Bronchial epithelial cell (primary cell): ENCODE measurements around the gene IL1R2. TPM values are rescaled to one million over a fixed set of nuclear protein-coding genes. Genes with fewer than 3 reads are reported as not detected.

ENCODE experiments used
- DNase-seq: peaks from one replicate; pipeline ENCODE4 v3.0.0-alpha.2; 2010; ENCODE audit warnings: low read depth
- FAIRE-seq: peaks from 2 replicates; lab custom pipeline; 2011; peaks lifted over from hg19 to GRCh38; lab: Jason Lieb, UNC
- H3K27me3 ChIP-seq: 2 replicates; pipeline ENCODE4 v1.5.1; 2011; ENCODE audit warnings: low read length; ENCODE audit not compliant: control insufficient read depth, insufficient read depth
- H3K36me3 ChIP-seq: 2 replicates; pipeline ENCODE4 v1.5.1; 2011; ENCODE audit warnings: low read length; ENCODE audit not compliant: control insufficient read depth, insufficient read depth
- H3K4me3 ChIP-seq: 2 replicates; pipeline ENCODE4 v1.5.1; 2011; ENCODE audit warnings: mild to moderate bottlenecking, low read depth, low read length, control low read depth
- CTCF ChIP-seq: IDR thresholded peaks from 2 replicates; pipeline ENCODE4 v1.5.1; 2011; ENCODE audit warnings: mild to moderate bottlenecking, moderate library complexity, low read length, control low read depth, inconsistent platforms; ENCODE audit not compliant: insufficient read depth, severe bottlenecking
- total RNA-seq: library from RNA; depleted of rRNA; stranded (reverse); fragments of >200 nt; gene quantifications from 2 replicates; pipeline ENCODE4 v1.2.1, GENCODE V29; 2014

Gene IL1R2
- total RNA-seq, 1 donor from 2014 or later: not detected

- no peak overlapping the region for H3K4me3 ChIP-seq
- DNase-seq (no peak), FAIRE-seq (no peak)
- no peak for TF ChIP-seq CTCF
- no peaks in the 10 kb centered on the region for H3K27me3 ChIP-seq
- H3K36me3 ChIP-seq: no peaks in the 10 kb centered on the region
Measured at GRCh38 chr2:101960819-101961337, 30.9 kb upstream of the IL1R2 start.

GRCh38 chr2:101961338-101962191 is 30.2 kb upstream of the IL1R2 start:
- Histone ChIP-seq H3K27me3 (no peaks in the 10 kb centered on the region), H3K36me3 (no peaks in the 10 kb centered on the region), H3K4me3 (no peak overlapping the region)
- DNase-seq: no peak
- no peak for TF ChIP-seq CTCF
- FAIRE-seq: no peak

DNA sequence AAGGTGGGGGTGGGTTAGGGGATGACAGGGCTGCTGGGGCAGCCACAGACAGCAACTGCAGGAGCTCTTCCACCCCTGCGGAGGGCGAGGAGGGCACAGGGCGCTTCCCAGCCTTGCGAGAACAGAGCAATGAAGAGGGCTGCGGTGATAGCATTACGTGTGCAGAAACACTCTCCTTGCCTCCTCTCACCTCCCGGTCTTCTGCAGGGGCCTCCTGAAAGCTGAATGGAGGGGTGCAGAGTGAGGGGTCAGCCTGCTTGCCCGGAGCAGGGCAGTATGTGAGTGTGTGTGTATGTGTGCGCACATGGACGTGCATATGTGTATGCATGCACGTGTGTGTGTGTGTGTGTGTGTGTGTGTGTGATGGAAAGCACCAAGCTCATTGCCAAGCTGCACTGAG is 29.5 kb upstream of the IL1R2 start:
- DNase-seq (no peak), FAIRE-seq (no peak)
- H3K36me3 ChIP-seq: no peaks in the 10 kb centered on the region
- no peak overlapping the region for H3K4me3 ChIP-seq
- no peak for TF ChIP-seq CTCF
- H3K27me3 ChIP-seq: no peaks in the 10 kb centered on the region

GRCh38 chr2:101963198-101963597 is 28.6 kb upstream of the IL1R2 start:
- Histone ChIP-seq H3K4me3 (no peak overlapping the region), H3K36me3 (no peaks in the 10 kb centered on the region), H3K27me3 (no peaks in the 10 kb centered on the region)
- FAIRE-seq: no peak
- no peak for TF ChIP-seq CTCF
- no peak for DNase-seq

- no peaks in the 10 kb centered on the region for H3K27me3 ChIP-seq
- H3K4me3 ChIP-seq: no peak overlapping the region
- no peak for FAIRE-seq
- no peak for TF ChIP-seq CTCF
- no peaks in the 10 kb centered on the region for H3K36me3 ChIP-seq
- DNase-seq: no peak
Measured at GRCh38 chr2:101967826-101968513, 23.8 kb upstream of the IL1R2 start.
